OCI-LY3 (cell line): ENCODE measurements around the gene IL32.

Experiments
- H2AFZ ChIP-seq: fragments of 200-600, 300-600 bp; shearing (Covaris generic); 2 replicates; pipeline ENCODE4 v1.6.0; 2014; ENCODE audit warnings: antibody characterized with exemption, low read depth, low read length
- H3K27ac ChIP-seq: fragments of 200-600, 300-600 bp; sonication (generic); 2 replicates; pipeline ENCODE4 v1.5.1; 2014; ENCODE audit warnings: mild to moderate bottlenecking, low read length, moderate library complexity, mixed read lengths
- H3K27me3 ChIP-seq: fragments of 200-600, 300-600 bp; sonication (generic); 2 replicates; pipeline ENCODE4 v1.6.1; 2014; ENCODE audit warnings: low read depth, low read length, mixed read lengths
- H3K36me3 ChIP-seq: fragments of 200-600, 300-600 bp; sonication (generic); replicated peaks from 2 replicates; pipeline ENCODE3; 2014; ENCODE audit warnings: low read depth, low read length, mixed read lengths
- H3K4me1 ChIP-seq: fragments of 300-600, 200-600 bp; sonication (generic); 2 replicates; pipeline ENCODE4 v1.6.1; 2014; ENCODE audit warnings: low read length, mixed read lengths
- H3K4me2 ChIP-seq: fragments of 200-600, 300-600 bp; sonication (generic); 2 replicates; pipeline ENCODE4 v1.6.1; 2014; ENCODE audit warnings: low read length, mixed read lengths
- H3K4me3 ChIP-seq: fragments of 300-600, 200-600 bp; sonication (generic); 2 replicates; pipeline ENCODE4 v1.5.1; 2014; ENCODE audit warnings: antibody characterized with exemption, mild to moderate bottlenecking, low read length, moderate library complexity
- H3K79me2 ChIP-seq: fragments of 300-600, 200-600 bp; shearing (Covaris generic); 2 replicates; pipeline ENCODE4 v1.6.1; 2014; ENCODE audit warnings: mild to moderate bottlenecking, low read length, mixed read lengths
- H3K9ac ChIP-seq: fragments of 300-600, 200-600 bp; shearing (Covaris generic); 2 replicates; pipeline ENCODE4 v1.6.0; 2014; ENCODE audit warnings: mild to moderate bottlenecking, low read length, moderate library complexity
- H3K9me3 ChIP-seq: fragments of 200-600, 300-600 bp; shearing (Covaris generic); 2 replicates; pipeline ENCODE4 v1.6.1; 2014; ENCODE audit warnings: low read length, mixed read lengths; ENCODE audit not compliant: insufficient read depth
- H4K20me1 ChIP-seq: fragments of 200-600, 300-600 bp; sonication (generic); 2 replicates; pipeline ENCODE4 v1.6.1; 2016; ENCODE audit warnings: low read length, mixed read lengths; ENCODE audit not compliant: insufficient read depth
- EZH2phosphoT487 ChIP-seq: fragments of 200-600 bp; shearing (Covaris generic); IDR thresholded peaks from 2 replicates; pipeline ENCODE4 v1.6.1; 2018; ENCODE audit warnings: antibody characterized with exemption, mixed run types, low read depth
- TF ChIP-seq, protein P1 (sequence below): fragments of 200-600, 300-600 bp; sonication (generic); IDR thresholded peaks from 2 replicates; pipeline ENCODE4 v1.5.1; 2014; ENCODE audit warnings: antibody characterized with exemption, low read length, low read depth

IL32 gene

DNA sequence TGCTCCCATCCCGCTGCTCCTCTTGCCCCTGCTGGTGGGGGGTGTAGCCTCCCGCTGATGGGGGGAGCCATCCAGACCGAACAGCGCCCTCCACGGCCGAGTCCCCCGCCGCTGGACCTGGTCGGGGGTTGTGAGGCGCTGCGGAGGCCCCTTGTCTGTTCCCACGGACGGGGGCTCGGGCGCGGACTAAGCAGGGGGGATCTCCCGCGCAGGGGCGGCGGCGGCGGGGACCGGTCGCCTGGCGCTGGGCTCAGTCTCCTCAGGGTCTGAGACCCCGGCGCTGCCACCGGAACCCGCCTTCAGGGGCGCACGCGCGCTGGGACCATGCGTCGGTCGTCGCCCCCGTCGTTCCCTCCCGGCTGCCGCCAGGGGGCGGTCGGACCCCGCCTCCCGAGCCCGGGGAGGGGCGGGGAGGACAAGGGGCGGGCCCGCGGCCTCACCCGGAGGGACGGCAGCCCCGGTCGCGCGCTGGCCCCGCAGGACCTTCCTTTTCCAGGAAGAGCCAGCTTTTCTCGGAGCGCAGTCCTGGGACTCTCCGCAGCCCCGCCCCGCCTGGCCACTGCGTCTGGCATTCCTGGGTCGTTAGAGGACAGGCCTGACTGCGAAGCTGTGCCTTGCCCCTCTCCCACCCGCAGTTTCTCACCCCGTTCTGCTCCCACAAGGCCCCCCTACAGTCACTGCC lies 6.3 kb upstream of the IL32 start:
- Histone ChIP-seq H3K9ac (peak overlapping the region; percentile 88), H2AFZ (peak overlapping the region; percentile 93), H4K20me1 (0 out of 2 replicates have a peak, but pooled peaks cover 4% of the 10 kb centered on the region), H3K27ac (peak overlapping the region; percentile 19; the same call in 1 of the 2 replicates), H3K4me2 (peak overlapping the region; percentile 98), H3K36me3 (no peaks in the 10 kb centered on the region), H3K27me3 (peaks cover 5% of the 10 kb centered on the region; the same call in 1 of the 2 replicates), H3K4me3 (peak overlapping the region; percentile 82), H3K79me2 (no peaks in the 10 kb centered on the region), H3K4me1 (peaks cover 6% of the 10 kb centered on the region), H3K9me3 (no peaks in the 10 kb centered on the region)
- TF ChIP-seq, protein P1, sequence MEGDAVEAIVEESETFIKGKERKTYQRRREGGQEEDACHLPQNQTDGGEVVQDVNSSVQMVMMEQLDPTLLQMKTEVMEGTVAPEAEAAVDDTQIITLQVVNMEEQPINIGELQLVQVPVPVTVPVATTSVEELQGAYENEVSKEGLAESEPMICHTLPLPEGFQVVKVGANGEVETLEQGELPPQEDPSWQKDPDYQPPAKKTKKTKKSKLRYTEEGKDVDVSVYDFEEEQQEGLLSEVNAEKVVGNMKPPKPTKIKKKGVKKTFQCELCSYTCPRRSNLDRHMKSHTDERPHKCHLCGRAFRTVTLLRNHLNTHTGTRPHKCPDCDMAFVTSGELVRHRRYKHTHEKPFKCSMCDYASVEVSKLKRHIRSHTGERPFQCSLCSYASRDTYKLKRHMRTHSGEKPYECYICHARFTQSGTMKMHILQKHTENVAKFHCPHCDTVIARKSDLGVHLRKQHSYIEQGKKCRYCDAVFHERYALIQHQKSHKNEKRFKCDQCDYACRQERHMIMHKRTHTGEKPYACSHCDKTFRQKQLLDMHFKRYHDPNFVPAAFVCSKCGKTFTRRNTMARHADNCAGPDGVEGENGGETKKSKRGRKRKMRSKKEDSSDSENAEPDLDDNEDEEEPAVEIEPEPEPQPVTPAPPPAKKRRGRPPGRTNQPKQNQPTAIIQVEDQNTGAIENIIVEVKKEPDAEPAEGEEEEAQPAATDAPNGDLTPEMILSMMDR, result peak; percentile 60
- no peak for TF ChIP-seq EZH2phosphoT487

DNA sequence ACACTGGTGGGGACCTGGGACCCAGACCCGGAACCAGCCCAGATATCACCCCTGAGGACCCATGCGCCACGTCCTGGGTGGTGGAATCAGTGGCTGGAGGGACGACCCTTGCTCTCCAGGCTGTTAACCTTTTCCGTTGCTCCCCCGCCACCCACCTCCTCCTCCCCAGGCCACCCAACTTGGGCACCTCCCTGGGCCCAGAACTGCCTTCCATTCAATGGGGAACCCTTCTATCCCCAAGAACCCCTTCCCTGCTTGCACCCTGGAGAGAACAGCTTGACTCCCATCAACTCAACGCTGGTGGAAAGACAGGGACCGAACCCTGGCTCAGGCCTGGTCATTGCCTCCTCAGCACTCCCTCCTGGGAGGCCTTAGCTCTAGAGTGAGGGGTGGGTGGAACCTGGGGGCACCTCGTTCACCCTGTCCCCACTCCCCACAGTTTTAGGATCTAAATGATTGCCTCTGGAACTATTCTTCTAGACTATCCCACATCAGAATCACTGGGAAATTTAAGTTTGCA lies 5.7 kb upstream of the IL32 start:
- peak overlapping the region; percentile 82 for H3K4me3 ChIP-seq
- no peaks in the 10 kb centered on the region for H3K36me3 ChIP-seq
- H4K20me1 ChIP-seq, result 0 out of 2 replicates have a peak, but pooled peaks cover 2% of the 10 kb centered on the region
- no peaks in the 10 kb centered on the region for H3K79me2 ChIP-seq
- H3K4me2 ChIP-seq, result peak overlapping the region; percentile 98
- no peaks in the 10 kb centered on the region for H3K9me3 ChIP-seq
- TF ChIP-seq, protein P1, result no peak
- TF ChIP-seq EZH2phosphoT487, result no peak
- no peak overlapping the region for H3K27ac ChIP-seq
- peak overlapping the region; percentile 88 for H3K9ac ChIP-seq
- peaks cover 5% of the 10 kb centered on the region; the same call in 1 of the 2 replicates for H3K27me3 ChIP-seq
- H3K4me1 ChIP-seq, result peaks cover 9% of the 10 kb centered on the region
- peak overlapping the region; percentile 93 for H2AFZ ChIP-seq

DNA sequence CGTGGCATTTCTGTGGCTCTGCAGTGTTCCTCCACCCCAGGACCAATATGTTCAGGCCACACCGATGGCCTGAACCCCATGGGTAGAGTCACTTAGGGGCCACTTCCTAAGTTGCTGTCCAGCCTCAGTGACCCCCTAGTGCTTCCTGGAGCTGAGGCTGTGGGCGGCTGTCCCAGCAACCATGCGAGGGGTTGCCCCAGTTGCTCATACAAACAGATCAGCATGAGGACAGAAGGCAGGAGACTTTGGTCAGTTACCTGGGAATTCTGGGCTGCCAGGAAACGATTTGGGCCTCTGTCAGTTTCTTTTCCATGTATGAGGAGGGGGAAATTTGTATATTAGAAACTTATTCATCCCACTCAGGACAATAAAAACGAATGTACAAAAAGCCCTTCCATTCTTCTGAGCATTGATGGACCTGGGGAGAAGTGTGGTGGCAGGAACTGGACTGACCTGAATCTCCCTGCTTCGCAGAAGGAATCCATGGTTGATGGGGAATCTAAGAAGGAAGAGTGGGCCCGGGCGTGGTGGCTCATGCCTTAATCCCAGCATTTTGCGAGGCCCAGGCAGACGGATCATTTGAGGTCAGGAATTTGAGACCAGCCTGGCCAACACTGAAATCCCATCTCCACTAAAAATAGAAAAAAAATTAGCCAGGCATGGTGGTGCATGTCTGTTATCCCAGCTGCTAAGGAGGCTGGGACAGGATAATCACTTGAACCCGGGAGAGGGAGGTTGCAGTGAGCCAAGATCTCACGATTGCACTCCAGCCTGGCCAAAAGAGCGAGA lies 4.9 kb upstream of the IL32 start:
- H4K20me1 ChIP-seq, result no peaks in the 10 kb centered on the region
- H3K9me3 ChIP-seq, result no peaks in the 10 kb centered on the region
- H3K9ac ChIP-seq, result no peak overlapping the region
- H3K36me3 ChIP-seq, result no peaks in the 10 kb centered on the region
- H2AFZ ChIP-seq, result no peak overlapping the region
- peaks cover 17% of the 10 kb centered on the region for H3K4me1 ChIP-seq
- H3K27ac ChIP-seq, result no peak overlapping the region
- H3K4me2 ChIP-seq, result no peak overlapping the region
- TF ChIP-seq, protein P1, result no peak
- TF ChIP-seq EZH2phosphoT487, result no peak
- peaks cover 5% of the 10 kb centered on the region; the same call in 1 of the 2 replicates for H3K27me3 ChIP-seq
- no peak overlapping the region for H3K4me3 ChIP-seq
- H3K79me2 ChIP-seq, result no peaks in the 10 kb centered on the region

DNA sequence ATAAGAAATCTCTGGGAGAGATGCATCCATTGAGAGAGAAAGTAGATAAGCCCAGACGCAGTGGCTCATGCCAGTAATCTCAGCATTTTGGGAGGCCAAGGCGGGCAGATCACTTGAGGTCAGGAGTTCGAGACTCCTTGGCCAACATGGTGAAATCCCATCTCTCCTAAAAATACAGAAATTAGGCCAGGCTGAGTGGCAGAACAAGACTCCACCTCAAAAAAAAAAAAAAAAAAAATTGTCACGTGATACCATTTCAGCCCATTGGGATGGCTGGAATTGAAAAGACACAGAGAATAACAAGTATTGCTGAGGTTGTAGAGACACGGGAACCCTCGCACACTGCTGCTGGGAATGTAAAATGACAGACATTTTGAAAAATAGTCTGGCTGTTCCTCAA lies 2.9 kb upstream of the IL32 start:
- TF ChIP-seq EZH2phosphoT487, result no peak
- H3K27me3 ChIP-seq, result peaks cover 5% of the 10 kb centered on the region; the same call in 1 of the 2 replicates
- H3K36me3 ChIP-seq, result no peaks in the 10 kb centered on the region
- H3K9ac ChIP-seq, result no peak overlapping the region
- H3K79me2 ChIP-seq, result no peaks in the 10 kb centered on the region
- no peak overlapping the region for H3K4me2 ChIP-seq
- H3K27ac ChIP-seq, result no peak overlapping the region
- peaks cover 21% of the 10 kb centered on the region for H3K4me1 ChIP-seq
- H3K9me3 ChIP-seq, result no peaks in the 10 kb centered on the region
- no peak overlapping the region for H2AFZ ChIP-seq
- no peaks in the 10 kb centered on the region for H4K20me1 ChIP-seq
- H3K4me3 ChIP-seq, result no peak overlapping the region
